ENCODE results near the gene ZRANB3. TPM values are rescaled to one million over a fixed set of nuclear protein-coding genes. Genes with fewer than 3 reads are reported as not detected.
"Not testable (repeated sequence)": the region's sequence is repeated elsewhere in the genome, so short reads cannot be mapped to it uniquely, and the experiment has no call there.

ZRANB3 gene
- total RNA-seq, 1 donor from 2014 or later, result 18.6 TPM

DNA sequence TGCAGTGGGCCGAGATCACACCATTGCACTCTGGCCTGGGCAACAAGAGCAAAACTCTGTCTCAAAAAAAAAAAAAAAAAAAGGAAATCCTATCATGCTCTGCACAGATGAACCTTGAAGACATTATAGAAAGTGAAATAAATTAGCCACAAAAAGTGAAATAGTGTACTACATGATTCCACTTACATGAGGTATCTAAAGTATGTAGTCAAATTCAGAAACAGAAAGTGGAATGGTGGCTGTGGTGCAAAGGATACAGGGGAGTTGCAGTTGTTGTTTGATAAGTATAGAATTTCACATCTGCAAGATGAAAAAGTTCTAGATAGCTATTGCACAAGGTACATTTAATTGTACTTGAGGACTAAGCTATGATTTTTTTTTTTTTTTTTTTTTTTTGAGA lies 5.2 kb downstream of the ZRANB3 start:
- no peaks in the 10 kb centered on the region for H3K27me3 Mint-ChIP-seq
- H3K9me3 Mint-ChIP-seq (ENCODE audit: low read depth), result peaks cover 4% of the 10 kb centered on the region
- no peak overlapping the region for H3K27ac Mint-ChIP-seq
- DNase-seq (ENCODE audit: low spot score, unreplicated experiment), result no peak
- no peak overlapping the region for H3K4me3 Mint-ChIP-seq (ENCODE audit: low read depth)
- peaks cover 2% of the 10 kb centered on the region for H3K4me1 Mint-ChIP-seq (ENCODE audit: low read depth)
- H3K36me3 Mint-ChIP-seq (ENCODE audit: insufficient read depth), result peaks cover 18% of the 10 kb centered on the region
- TF ChIP-seq, protein P1, sequence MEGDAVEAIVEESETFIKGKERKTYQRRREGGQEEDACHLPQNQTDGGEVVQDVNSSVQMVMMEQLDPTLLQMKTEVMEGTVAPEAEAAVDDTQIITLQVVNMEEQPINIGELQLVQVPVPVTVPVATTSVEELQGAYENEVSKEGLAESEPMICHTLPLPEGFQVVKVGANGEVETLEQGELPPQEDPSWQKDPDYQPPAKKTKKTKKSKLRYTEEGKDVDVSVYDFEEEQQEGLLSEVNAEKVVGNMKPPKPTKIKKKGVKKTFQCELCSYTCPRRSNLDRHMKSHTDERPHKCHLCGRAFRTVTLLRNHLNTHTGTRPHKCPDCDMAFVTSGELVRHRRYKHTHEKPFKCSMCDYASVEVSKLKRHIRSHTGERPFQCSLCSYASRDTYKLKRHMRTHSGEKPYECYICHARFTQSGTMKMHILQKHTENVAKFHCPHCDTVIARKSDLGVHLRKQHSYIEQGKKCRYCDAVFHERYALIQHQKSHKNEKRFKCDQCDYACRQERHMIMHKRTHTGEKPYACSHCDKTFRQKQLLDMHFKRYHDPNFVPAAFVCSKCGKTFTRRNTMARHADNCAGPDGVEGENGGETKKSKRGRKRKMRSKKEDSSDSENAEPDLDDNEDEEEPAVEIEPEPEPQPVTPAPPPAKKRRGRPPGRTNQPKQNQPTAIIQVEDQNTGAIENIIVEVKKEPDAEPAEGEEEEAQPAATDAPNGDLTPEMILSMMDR (IDR thresholded peaks at IDR 0.05; ENCODE audit: unreplicated experiment), result no peak

DNA sequence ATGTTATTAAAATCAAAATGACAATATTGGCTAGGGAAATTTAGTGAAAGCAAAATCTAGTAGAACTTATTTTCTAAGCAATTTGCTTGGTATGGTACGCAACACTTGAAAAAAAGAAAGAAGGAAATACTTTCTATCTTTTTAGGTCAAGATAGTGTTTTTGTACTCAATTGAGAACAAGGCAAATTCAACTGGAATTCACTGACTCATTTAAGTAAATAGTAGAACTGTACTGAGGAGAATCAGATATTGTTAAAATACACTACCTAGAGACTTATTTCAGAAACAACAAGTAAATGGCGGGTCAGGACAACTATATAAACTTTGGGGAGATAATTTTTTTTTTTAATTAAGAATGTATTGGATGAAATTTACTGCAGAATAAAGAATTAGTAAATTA lies 18.9 kb downstream of the ZRANB3 start:
- Mint-ChIP-seq H3K36me3 (ENCODE audit: insufficient read depth) (peaks cover 23% of the 10 kb centered on the region), H3K9me3 (ENCODE audit: low read depth) (peaks cover 19% of the 10 kb centered on the region), H3K4me1 (ENCODE audit: low read depth) (no peaks in the 10 kb centered on the region), H3K4me3 (ENCODE audit: low read depth) (no peak overlapping the region), H3K27me3 (no peaks in the 10 kb centered on the region), H3K27ac (no peak overlapping the region)
- TF ChIP-seq, protein P1 (IDR thresholded peaks at IDR 0.05; ENCODE audit: unreplicated experiment), result no peak
- no peak for DNase-seq (ENCODE audit: low spot score, unreplicated experiment)

DNA sequence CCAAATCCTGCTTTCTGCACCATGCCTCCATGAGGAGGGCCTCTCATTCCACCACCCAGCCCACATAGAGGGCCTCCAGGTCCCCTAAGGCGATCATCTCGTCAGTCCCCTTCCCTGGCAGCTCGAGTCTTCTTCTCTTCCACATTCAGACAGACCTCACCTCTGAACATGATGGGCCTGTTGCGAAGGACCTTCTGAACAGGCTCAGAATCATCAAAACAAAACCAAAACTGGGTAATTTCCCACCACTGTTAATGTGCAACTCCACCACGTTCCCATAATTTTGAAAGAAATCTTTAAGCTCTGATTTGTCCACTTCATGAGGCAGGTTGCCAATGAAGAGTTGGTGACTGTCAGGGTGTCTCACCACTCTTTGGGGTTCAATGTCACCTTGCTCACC lies 20.4 kb downstream of the ZRANB3 start:
- TF ChIP-seq, protein P1 (IDR thresholded peaks at IDR 0.05; ENCODE audit: unreplicated experiment), result no peak
- H3K9me3 Mint-ChIP-seq (ENCODE audit: low read depth), result peaks cover 19% of the 10 kb centered on the region
- H3K4me1 Mint-ChIP-seq (ENCODE audit: low read depth), result no peaks in the 10 kb centered on the region
- H3K4me3 Mint-ChIP-seq (ENCODE audit: low read depth), result no peak overlapping the region
- H3K27ac Mint-ChIP-seq, result no peak overlapping the region
- no peak for DNase-seq (ENCODE audit: low spot score, unreplicated experiment)
- H3K27me3 Mint-ChIP-seq, result no peaks in the 10 kb centered on the region
- peaks cover 26% of the 10 kb centered on the region for H3K36me3 Mint-ChIP-seq (ENCODE audit: insufficient read depth)

DNA sequence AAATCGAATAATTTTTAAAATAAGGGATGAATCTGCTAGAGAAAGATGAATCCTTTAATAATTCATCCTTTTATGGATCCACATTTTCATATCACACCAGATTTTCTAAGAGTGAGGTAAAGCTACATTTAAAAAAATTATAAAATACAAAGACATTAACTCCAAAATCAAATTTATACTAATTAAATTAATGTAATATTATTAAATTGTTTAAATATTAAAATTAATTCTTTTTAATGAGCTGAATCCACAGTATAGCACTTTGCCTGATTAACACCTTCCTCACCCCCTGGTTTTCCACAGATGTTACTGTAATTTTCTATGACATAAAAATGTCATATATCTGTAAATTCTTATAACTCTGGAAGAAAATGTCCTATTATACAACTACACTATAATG lies 26.2 kb downstream of the ZRANB3 start:
- Mint-ChIP-seq H3K9me3 (ENCODE audit: low read depth) (peaks cover 9% of the 10 kb centered on the region), H3K27ac (no peak overlapping the region), H3K4me1 (ENCODE audit: low read depth) (no peaks in the 10 kb centered on the region), H3K4me3 (ENCODE audit: low read depth) (no peak overlapping the region), H3K36me3 (ENCODE audit: insufficient read depth) (peaks cover 32% of the 10 kb centered on the region), H3K27me3 (no peaks in the 10 kb centered on the region)
- no peak for DNase-seq (ENCODE audit: low spot score, unreplicated experiment)
- TF ChIP-seq, protein P1 (IDR thresholded peaks at IDR 0.05; ENCODE audit: unreplicated experiment), result no peak

DNA sequence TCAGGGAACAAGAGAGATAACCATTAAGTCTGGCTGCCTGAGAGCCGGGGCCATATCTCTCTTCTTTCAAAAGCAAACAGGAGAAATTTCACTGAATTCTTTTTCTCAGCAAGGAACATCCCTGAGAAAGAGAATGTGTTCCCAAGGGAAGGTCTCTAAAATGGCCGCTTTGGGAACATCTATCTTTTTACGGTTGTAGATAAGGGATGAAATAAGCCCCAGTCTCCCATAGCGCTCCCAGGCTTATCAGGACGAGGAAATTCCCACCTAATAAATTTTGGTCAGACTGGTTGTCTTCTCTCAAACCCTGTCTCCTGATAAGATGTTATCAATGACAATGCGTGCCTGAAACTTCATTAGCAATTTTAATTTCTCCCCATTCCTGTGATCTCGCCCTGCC lies 32.4 kb downstream of the ZRANB3 start:
- Mint-ChIP-seq H3K9me3 (ENCODE audit: low read depth) (peaks cover 30% of the 10 kb centered on the region), H3K36me3 (ENCODE audit: insufficient read depth) (peaks cover 49% of the 10 kb centered on the region)
- not testable (repeated sequence) for DNase-seq (ENCODE audit: low spot score, unreplicated experiment); H3K27me3 Mint-ChIP-seq; H3K4me1 Mint-ChIP-seq (ENCODE audit: low read depth); H3K27ac Mint-ChIP-seq; H3K4me3 Mint-ChIP-seq (ENCODE audit: low read depth)

DNA sequence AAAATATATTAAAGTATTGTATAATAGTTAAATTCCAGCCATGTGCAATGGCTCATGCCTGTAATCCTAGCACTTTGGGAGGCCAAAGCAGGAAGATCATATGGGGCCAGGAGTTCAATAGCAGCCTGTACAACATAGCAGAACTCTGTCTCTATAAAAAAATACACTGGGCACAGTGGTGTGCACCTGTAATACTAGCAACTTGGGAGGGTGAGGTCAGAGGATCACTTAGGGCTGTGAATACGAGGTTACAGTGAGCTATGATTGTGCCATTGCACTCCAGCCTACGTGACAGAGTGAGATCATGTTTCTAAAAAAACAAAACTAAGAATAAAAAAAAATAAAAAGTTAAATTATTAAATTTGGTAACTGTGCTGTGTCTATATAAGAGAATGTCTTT lies 36.1 kb downstream of the ZRANB3 start:
- Mint-ChIP-seq H3K9me3 (ENCODE audit: low read depth) (peaks cover 30% of the 10 kb centered on the region), H3K4me3 (ENCODE audit: low read depth) (no peak overlapping the region), H3K27ac (no peak overlapping the region), H3K36me3 (ENCODE audit: insufficient read depth) (peaks cover 35% of the 10 kb centered on the region), H3K27me3 (no peaks in the 10 kb centered on the region), H3K4me1 (ENCODE audit: low read depth) (no peaks in the 10 kb centered on the region)
- TF ChIP-seq, protein P1 (IDR thresholded peaks at IDR 0.05; ENCODE audit: unreplicated experiment), result no peak
- DNase-seq (ENCODE audit: low spot score, unreplicated experiment), result no peak
